Fibroblast of skin of back (primary cell): ENCODE measurements around the gene TBC1D24.
"Not testable (repeated sequence)": the region's sequence is repeated elsewhere in the genome, so short reads cannot be mapped to it uniquely, and the experiment has no call there.

Experiments
- DNase-seq: peaks from one replicate; pipeline ENCODE4 v3.0.0-alpha.2; 2013

TBC1D24 gene

GRCh38 chr16:2533912-2534311, 59.0 kb downstream of the TBC1D24 start:
- no peak for DNase-seq

- not testable (repeated sequence) for DNase-seq
Observed at GRCh38 chr16:2534335-2534734, 59.4 kb downstream of the TBC1D24 start.

GRCh38 chr16:2535625-2536013, 60.7 kb downstream of the TBC1D24 start:
- peak; percentile 70 for DNase-seq

GRCh38 chr16:2537451-2538379, 62.8 kb downstream of the TBC1D24 start, which contains the start of gene PDPK1:
Gene PDPK1 (plus strand): TSS chr16:2538021. CDS start chr16:2538113, 92 bp downstream.
- DNase-seq: peak; percentile 95

GRCh38 chr16:2539192-2539844, 64.4 kb downstream of the TBC1D24 start:
- not testable (repeated sequence) for DNase-seq

GRCh38 chr16:2539845-2540458, 65.0 kb downstream of the TBC1D24 start:
- DNase-seq: not testable (repeated sequence)

- not testable (repeated sequence) for DNase-seq
Observed at GRCh38 chr16:2540912-2541311, 66.0 kb downstream of the TBC1D24 start.

GRCh38 chr16:2541409-2541808, 66.5 kb downstream of the TBC1D24 start:
- not testable (repeated sequence) for DNase-seq

- DNase-seq: not testable (repeated sequence)
Observed at GRCh38 chr16:2543771-2544170, 68.8 kb downstream of the TBC1D24 start.

- not testable (repeated sequence) for DNase-seq
Observed at GRCh38 chr16:2550283-2550878, 75.5 kb downstream of the TBC1D24 start.

- DNase-seq: peak; percentile 43
Observed at GRCh38 chr16:2551420-2551889, 76.5 kb downstream of the TBC1D24 start.

- DNase-seq: not testable (repeated sequence)
Observed at GRCh38 chr16:2554709-2555425, 79.9 kb downstream of the TBC1D24 start.
